Forelimb muscle (tissue), 1 donor: Measurements from ENCODE around the gene PLA2G4A. TPM values are rescaled to one million over a fixed set of nuclear protein-coding genes. Genes with fewer than 3 reads are reported as not detected.
"Not testable (repeated sequence)": the region's sequence is repeated elsewhere in the genome, so short reads cannot be mapped to it uniquely, and the experiment has no call there.

Source experiments
- DNase-seq: peaks from one replicate; pipeline ENCODE4 v3.0.0-alpha.2; 2013; ENCODE audit warnings: low read depth
- polyA plus RNA-seq: library from polyadenylated mRNA; unstranded; fragments of 120-200 nt; gene quantifications from one replicate; pipeline ENCODE4 v1.2.1, GENCODE V29; 2013; ENCODE audit not compliant: insufficient read length

The PLA2G4A gene
- polyA plus RNA-seq, 1 donor = 3.2 TPM

- DNase-seq = not testable (repeated sequence)
Measured at GRCh38 chr1:186921386-186921785, 92.6 kb downstream of the PLA2G4A start.

GRCh38 chr1:186922814-186923213, 94.1 kb downstream of the PLA2G4A start:
- not testable (repeated sequence) for DNase-seq

- DNase-seq = no peak
Measured at GRCh38 chr1:186923486-186923885, 94.7 kb downstream of the PLA2G4A start.

GRCh38 chr1:186925881-186926669, 97.3 kb downstream of the PLA2G4A start:
- DNase-seq = peak; percentile 82

- DNase-seq = no peak
Measured at GRCh38 chr1:186927884-186928283, 99.1 kb downstream of the PLA2G4A start.

GRCh38 chr1:186930238-186930637, 101.5 kb downstream of the PLA2G4A start:
- no peak for DNase-seq

GRCh38 chr1:186937016-186937670, 108.4 kb downstream of the PLA2G4A start:
- no peak for DNase-seq

GRCh38 chr1:186943891-186944686, 115.3 kb downstream of the PLA2G4A start:
- no peak for DNase-seq

- no peak for DNase-seq
Measured at GRCh38 chr1:186945146-186945545, 116.4 kb downstream of the PLA2G4A start.

GRCh38 chr1:186948535-186948934, 119.8 kb downstream of the PLA2G4A start:
- DNase-seq = no peak

GRCh38 chr1:186949173-186949572, 120.4 kb downstream of the PLA2G4A start:
- DNase-seq = no peak

GRCh38 chr1:186950547-186950946, 121.8 kb downstream of the PLA2G4A start:
- DNase-seq = no peak

GRCh38 chr1:186953876-186954275, 125.1 kb downstream of the PLA2G4A start:
- no peak for DNase-seq

- peak; percentile 50 for DNase-seq
Measured at GRCh38 chr1:186957314-186957713, 128.6 kb downstream of the PLA2G4A start.

- DNase-seq = no peak
Measured at GRCh38 chr1:186958520-186958919, 129.8 kb downstream of the PLA2G4A start.

GRCh38 chr1:186960861-186961260, 132.1 kb downstream of the PLA2G4A start:
- no peak for DNase-seq

GRCh38 chr1:186965847-186966246, 137.1 kb downstream of the PLA2G4A start:
- no peak for DNase-seq

- DNase-seq = no peak
Measured at GRCh38 chr1:186966456-186966855, 137.7 kb downstream of the PLA2G4A start.

GRCh38 chr1:186967656-186968394, 139.1 kb downstream of the PLA2G4A start:
- DNase-seq = no peak

- peak; percentile 92 for DNase-seq
Measured at GRCh38 chr1:186974774-186975181, 146.0 kb downstream of the PLA2G4A start.

- no peak for DNase-seq
Measured at GRCh38 chr1:186975220-186975619, 146.5 kb downstream of the PLA2G4A start.

- DNase-seq = no peak
Measured at GRCh38 chr1:186976700-186977099, 148.0 kb downstream of the PLA2G4A start.
